ENCODE results near the gene WAC.

GRCh38 chr10:28541717-28542365 lies 8.9 kb downstream of the WAC start:
- TF ChIP-seq FOXM1 (IDR thresholded peaks at IDR 0.05; ENCODE audit: borderline replicate concordance): no peak
- TF ChIP-seq FOXA1 (IDR thresholded peaks at IDR 0.05): no peak
- TF ChIP-seq ELF4 (IDR thresholded peaks at IDR 0.05): no peak
- no peak for TF ChIP-seq BHLHE40 (IDR thresholded peaks at IDR 0.05; ENCODE audit: borderline replicate concordance)
- no peak for TF ChIP-seq HDGF (IDR thresholded peaks at IDR 0.05; ENCODE audit: borderline replicate concordance)
- TF ChIP-seq SUZ12 (IDR thresholded peaks at IDR 0.05): no peak
- TF ChIP-seq SP1 (IDR thresholded peaks at IDR 0.05): no peak
